NCI-H1092 treated with DMSO at 0.1 percent for 48 hours (cell line): ENCODE results near the gene ERI2.
"Not testable (repeated sequence)": the region's sequence is repeated elsewhere in the genome, so short reads cannot be mapped to it uniquely, and the experiment has no call there.

Experiments used
- DNase-seq: peaks from one replicate; lab custom pipeline; 2025; lab: John Stamatoyannopoulos, UW

ERI2 gene

DNA sequence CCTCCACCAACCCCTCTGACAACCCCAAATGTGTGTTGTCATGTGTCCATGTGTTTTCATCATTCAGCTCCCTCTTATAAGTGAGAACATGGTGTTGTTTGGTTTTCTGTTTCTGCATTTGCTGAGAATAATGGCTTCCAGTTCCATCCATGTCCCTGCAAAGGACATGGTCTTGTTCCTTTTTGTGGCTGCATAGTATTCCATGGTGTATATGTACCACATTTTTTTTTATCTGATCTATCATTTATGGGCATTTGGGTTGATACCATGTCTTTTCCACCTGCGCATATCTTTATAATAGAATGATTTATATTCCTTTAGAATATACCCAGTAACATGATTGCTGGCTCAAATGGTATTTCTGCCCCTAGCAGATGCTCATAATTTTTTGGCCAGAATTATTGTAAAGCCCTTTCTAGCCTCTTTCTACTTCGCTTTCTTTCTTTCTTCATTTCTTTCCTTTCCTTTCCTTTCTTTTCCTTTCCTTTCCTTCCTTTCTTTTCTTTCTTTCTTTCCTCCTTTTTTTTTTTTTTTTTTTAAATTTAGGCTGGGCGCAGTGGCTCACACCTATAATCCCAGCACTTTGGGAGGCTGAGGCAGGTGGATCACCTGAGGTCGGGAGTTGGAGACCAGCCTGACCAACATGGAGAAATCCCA, 12.8 kb upstream of the ERI2 start:
- DNase-seq, result no peak

DNA sequence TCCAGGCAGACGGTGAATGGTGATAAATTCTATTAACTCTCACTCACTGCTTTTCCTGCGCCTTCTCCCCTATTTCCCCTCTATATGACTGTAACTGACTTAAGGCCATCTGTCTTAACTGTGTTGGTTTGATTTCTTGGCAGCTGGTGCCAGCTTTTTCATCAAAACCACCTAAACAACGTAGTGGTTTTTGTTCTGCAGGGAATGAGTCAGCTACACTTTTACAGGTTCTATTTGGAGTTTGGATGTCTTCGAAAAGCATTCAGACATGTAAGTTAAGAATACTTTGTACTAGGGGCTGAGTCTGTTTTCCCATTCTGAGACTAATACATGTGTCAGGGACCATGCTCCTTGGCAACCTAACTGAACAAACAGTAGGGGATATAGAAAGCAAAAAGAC, 8.5 kb upstream of the ERI2 start:
- no peak for DNase-seq

DNA sequence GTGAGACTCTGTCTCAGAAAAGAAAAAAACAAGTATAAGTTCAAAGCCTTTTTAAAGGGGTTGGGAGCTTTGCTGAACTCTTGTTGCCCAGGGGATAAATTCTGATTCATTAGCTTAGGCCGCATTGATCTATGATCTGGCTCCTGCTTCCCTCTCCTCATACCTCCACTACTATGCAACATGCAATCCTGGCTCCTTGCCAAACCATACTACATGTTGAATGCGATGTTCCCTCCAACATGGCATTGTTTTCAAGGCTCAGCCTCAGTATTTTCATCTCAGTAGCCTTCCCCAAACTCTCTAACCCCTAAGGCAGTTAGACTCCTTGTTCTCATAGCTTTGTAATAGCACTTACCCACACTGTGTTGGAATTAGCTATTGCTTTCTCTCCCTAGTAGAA, 6.2 kb upstream of the ERI2 start:
- DNase-seq, result no peak

DNA sequence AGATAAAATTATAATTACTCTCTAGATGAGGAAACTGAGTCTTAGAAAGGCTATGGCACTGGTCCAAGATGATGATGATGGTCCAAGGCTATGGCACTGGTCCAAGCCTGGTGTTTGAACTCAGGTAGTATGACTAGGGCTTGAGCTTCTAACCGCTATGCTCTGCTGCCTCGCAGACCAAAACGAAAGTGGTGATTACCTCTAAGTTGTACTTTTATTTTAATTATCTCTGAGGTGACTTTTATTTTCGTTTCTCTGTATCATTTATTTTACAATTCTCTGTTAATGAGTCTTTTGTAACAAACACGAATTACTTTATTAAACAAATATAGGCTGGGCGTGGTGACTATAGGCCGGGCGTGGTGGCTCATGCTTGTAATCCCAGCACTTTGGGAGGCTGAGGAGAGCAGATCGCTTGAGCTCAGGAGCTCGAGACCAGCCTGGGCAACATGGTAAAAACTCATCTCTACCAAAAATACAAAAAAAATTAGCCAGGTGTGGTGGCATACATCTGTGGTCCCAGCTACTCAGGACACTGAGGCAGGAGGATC, 5.7 kb upstream of the ERI2 start:
- no peak for DNase-seq

DNA sequence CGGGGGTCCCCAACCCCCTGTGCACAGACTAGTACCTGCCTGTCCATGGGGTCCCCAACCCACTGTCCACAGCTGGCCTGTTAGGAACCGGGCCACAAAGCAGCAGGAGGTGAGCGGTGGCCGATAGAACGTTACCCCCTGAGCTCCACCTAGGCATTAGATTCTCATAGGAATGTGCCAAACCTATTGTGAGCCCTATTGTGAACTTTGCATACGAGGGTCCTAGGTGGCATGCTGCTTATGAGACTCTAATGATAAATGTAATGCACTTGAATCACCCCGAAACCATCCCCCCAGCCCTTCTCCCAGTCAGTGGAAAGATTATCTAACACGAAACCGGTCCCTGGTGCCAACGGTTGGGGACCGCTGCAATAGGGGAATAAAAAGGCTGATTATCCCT, 1.6 kb upstream of the ERI2 start:
- no peak for DNase-seq

DNA sequence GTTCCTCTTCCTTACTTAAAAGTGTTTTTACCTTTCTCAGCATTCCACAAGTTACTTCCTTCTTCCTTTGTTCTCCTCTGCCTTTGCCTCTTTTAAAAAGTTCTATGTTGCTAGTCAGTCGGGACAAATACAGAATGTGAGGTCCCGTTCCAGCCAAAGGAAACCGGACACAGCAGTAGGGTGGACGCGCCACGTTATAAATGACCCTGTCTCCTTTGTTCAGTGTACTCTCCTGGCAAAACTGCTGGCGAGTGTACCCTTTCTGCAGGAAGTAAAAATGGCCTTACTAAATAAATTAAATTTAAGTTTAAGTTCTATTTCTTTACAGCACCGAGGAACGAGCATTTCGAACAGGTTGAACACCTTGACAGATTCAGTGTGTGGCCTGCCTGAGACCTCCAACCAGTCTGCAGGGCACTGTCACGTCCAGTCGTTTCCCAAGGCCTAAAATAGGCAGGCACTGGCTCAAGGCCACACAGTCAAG, 546 bp downstream of the ERI2 start:
- DNase-seq, result not testable (repeated sequence)

DNA sequence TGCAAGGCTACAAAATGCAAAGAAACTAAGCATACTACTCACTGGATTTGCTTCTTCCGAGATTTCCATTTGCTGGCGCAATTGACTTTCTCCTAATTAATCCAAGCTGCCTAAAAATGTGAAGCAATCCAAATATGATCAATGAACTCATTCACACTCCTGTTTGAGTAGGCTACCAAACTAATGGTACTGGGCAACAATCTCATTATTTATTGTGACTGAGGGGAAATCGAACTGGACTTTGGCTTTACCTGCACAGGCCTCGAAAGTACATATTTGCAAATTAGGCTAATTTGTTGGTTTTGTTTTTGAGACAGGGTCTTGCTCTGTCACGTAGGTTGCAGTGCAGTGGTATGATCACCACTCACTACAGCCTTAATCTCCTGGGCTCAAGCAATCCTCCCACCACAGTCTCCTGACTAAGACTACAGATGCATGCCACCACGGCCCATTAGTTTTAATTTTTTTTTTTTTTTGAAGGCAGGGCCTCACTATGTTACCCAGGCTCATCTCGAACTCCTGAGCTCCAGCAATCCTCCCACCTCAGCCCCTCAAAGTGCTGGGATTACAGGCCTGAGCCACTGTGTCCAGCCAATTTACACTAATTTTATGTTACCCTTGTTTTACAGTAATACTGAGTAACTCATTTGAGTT, 2.6 kb downstream of the ERI2 start:
- no peak for DNase-seq

DNA sequence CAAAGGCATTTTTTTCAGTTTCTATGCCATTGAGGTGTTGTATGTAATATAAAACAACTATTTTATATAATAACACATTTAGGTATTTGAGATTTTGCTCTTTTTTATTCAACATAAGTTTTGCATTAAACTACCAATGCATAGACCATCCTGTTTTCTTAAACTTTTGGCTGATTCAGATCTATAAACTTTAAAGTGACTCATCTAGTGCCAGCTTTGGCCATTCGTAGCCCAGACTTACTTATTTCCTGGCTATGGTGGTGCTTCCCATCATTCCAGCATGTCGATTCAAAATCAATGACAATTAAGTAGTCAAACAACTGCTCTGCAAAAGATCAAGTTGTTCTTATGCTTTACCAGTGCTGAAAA, 3.1 kb downstream of the ERI2 start:
- DNase-seq, result no peak

DNA sequence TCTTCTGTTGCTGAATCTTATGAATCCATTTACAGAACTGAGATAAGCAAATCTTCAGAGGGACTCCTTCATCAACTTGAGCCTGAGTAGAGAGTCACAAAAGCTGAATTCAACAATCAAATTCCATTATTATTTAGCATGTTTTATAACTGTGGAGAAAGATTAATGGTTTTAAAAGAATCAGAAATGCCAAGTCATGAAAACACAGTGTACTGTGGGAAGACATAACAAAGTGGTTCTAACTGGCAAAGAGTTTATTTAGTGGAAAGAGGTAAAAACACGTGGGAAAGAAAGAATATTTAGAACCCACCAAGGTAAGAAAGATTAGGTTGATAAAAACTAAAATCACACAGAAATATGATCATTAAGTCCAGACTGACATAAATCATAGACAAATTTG, 5.0 kb downstream of the ERI2 start:
- DNase-seq, result no peak

DNA sequence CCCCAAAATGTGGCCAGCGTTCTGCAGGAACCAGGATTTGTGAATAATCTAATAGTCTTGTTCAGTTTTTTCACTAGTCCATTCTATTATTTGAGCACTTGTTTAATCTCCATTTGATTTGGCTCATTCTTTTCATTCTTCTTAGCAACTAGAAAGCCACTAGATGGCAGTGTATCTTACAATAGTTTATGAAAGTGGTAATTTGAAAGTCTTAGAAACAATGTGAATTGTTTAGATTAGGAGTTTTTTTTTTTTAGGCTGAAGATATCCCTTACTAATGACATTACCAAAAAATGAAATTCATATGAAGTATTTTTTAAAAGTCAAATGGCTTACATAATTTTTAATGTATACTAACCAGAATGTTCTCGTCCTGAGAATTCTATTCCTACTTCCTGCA, 6.7 kb downstream of the ERI2 start:
- DNase-seq, result no peak

DNA sequence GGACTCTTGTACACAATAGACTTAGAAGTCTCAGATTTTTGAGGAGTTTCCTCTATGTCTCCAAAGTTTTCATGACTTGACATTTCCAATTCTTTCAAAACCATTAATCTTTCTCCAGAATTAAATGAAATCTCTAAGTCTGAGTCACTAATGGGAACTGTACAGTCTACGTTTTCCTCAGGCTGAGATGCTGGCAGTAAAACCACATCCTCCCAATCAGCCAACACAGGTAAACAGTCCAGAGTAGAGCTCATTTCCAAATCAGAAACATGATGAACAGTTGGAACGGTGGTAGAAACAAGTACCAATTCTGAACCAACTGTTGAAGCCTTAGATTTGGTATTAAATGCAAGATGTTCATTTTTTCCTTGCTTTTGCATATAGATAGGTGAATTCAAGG, 7.9 kb downstream of the ERI2 start:
- no peak for DNase-seq

DNA sequence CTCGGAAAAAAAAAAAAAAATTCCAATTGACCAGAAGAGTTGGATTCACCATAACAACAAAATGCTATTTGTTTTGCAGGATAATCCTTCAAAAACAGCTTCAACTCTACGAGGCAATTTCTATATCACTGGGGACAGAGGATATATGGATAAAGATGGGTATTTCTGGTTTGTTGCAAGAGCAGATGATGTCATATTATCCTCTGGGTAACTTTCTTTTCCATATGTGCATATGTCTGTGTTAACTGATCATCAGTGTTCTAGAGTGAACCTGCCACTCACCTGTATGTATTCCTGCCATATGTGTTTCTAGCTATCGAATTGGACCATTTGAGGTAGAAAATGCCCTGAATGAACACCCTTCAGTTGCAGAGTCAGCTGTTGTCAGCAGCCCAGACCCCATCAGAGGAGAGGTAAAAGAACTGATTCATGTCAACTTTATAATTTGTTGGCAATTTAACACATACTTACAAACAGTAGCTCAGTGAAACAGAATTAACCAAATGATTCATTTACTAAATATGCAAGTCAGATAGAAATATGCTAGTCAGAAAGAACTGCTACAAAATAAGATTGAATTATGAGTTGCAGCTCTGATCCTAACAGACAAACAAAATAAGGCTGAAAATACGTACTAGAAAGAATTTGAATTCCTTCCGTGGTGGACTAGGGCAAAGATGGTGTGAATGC, 14.2 kb downstream of the ERI2 start:
- no peak for DNase-seq

DNA sequence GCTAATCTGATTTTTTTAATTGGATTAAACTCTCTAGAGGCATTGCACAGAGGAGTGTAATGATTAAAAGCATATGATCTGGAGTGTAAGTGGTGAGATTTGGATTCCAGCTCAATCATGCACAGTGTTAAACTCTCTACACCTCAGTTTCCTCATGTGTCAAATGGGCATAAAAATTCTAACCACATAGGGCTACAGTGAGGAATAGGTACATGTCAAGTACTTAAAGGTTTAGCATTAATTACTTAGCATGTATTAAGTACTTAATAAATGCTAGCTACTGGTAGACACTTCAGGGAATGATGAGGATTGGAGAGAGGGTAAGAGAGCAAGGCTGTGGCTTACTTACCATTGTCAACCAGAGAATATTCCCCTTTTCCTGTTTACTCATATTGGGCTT, 17.1 kb downstream of the ERI2 start:
- DNase-seq, result no peak

DNA sequence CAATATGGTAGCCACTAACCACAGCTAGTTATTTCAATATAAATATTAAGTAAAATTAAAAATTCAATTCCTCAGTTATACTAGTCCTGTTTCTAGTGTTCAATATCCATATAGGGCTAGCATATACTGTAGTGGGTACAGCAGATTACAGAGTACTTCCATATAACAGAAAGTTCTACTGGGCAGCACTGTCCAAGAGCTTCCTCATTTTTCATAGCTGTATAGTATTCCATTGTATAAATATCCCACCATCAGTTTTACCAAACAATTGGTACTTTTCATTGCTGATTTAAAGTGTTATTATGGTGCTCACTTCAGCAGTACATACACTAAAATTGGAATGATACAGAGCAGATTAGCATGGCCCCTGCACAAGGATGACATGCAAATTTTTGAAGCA, 22.1 kb downstream of the ERI2 start:
- no peak for DNase-seq

DNA sequence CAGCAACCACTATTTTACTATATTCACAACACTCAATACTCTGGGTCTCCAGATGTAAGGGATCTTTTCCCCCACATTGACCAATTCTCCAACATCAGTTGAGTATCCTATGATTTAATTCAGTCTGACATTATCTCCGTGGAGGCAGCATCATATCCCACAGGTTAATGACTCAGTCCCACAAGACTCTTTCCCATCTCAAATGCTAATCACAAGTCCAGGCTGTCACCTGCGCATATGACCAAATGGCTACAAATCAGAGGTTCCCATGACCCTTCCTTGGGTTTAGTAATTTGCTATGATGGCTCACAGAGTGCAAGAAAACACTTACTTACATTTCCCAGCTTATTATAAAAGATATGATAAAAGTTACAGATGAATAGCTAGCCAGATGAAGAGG, 23.8 kb downstream of the ERI2 start:
- DNase-seq, result no peak

DNA sequence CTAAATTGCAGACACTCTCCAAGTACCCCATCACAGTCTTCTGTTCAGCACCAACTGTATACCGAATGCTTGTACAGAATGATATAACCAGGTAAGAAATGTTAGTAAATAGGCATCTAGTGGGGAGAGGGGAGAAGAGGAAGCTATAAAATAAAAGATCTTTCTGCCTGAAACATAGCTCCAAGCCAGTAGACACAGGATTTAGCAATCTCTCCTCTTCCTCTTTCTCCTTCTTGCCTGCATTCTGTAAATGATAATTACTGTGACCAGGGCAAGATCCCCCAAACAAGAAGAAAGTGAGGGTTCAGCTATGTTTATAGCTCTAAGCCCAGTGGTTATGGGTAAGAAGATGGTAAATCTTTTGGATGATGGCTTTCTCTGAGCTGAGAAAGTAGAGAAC, 24.6 kb downstream of the ERI2 start:
- DNase-seq, result no peak

DNA sequence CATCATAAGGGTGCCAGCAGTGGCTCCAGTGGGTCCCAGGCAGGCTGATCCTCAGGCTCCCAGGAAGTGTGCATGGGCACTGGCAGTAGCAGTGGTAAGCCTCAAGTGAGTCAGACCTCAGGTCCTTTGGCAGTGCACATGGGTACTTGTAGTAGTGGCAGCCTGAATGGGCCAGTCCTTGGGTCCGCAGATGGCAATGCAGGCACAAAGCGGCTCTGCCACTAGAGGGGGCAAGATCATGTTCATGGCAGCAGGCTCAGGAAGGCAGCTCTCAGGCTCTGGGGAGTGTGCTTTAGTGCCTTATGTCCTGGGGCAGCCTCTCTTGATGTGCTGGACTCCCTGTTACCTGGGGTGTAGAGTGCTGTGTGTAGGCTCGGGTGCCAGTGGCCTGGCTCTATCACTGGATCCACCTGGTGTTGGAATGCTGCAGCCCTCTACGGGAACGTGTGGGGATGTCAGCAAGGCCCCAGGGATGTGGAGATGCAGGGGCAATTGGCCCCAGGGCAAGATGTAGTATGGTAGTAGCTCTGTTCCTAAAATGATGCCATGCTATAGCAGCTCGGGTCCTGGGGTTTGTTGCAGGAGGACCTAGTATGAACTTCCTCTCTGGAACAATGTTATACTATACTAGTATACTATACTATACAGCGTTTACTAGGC, 31.4 kb downstream of the ERI2 start:
- peak; percentile 1 for DNase-seq

DNA sequence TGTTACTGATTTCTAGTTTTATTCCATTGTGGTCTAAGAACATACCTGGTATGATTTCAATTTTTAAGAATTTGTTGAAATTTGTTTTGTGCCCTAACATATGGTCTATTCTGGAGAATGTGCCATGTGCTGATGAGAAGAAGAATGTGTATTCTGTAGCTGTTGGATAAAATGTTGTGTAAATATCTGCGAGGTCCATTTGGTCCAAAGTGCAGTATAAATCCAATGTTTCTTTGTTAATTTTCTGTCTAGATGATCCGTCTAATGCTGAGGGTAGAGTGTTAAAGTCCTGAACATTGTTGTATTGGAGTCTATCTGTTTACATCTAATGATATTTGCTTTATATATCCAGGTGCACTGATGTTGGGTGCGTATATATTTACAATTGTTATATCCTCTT, 32.6 kb downstream of the ERI2 start:
- DNase-seq, result no peak

DNA sequence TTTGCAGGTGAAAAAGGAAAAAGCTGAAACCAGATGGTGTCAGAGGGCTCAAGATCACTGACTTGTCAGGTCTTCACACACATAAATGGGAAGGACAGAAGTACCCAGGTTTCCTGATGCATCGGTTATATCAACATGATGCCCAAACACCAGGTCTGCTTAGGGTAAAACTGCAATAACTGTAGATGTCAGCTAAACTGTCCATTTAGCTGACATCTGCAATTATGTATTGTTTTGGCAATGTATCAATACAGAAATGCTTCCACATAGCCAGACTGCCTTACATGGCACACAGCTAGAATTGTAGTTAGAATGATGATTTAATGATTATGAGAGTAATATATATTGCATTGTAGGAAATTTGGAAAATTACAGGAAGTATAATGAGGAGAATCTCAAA, 37.5 kb downstream of the ERI2 start:
- DNase-seq, result no peak

DNA sequence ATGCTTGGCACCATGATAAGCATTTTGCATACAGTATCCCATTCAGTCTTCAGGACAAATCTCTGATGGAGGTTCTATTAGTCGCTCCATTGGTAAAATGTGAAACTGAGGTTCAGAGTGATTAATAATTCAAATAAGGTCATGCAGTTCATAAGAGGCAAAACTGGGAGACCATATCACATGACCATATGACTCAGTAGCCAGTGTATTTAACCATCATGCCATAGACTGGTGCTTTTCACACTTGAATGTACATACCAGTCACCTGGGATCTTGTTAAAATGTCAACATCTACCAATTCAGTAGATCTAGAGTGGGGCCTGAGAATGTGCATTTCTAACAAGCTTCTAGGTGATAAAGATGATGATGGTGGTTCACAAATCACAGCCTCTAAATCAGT, 38.2 kb downstream of the ERI2 start:
- no peak for DNase-seq

DNA sequence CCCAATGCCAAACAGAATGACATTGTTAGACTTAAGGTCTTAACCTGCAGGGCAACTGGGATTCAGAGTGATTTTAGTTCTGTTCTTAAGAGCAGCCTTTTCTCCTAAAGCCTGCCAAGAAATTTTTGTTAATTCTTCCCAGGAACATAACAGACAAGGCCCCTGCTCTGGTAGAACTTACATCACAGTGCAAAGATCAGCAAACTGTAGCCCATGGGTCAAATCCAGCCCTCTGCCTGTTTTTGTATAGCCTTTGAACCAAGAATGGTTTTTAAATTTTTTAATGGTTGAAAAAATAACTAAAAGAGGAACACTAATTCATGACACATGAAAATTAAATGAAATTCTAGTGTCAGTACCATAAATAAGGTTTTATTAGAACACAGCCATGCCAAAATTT, 38.7 kb downstream of the ERI2 start:
- no peak for DNase-seq

DNA sequence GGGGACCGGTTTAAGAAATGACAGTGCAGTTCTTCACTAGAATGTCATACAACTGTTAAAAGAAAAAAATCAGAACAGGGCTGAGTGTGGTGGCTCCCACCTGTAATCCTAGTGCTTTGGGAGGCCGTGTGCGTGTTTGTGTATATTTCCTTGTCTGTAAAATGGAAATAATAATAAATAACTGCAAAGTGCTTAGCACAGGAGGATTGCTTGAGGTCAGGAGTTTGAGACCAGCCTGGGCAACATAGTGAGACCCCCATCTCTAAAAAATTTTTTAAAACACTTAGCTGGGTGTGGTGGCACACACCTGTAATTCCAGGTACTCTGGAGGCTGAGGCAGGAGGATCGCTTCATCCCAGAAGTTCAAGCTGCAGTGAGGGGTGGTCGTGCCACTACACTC, 40.0 kb downstream of the ERI2 start:
- no peak for DNase-seq

DNA sequence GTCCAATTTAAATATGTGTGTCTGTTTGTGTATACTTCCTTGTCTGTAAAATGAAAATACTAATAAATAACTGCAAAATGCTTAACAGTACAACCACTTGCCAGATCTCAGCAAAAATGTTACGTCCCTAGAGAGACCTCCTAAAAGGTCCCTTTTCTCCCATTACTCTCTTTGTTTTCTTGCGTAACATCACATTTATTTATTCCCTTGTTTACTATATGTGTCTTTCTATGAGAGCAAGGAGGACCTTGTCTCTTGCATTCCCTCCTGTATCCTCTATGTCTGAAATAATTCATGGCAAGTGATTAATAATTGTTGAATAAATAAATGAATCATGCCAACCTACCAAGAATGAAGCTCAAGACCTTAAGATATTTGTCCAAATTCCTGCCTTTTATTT, 40.5 kb downstream of the ERI2 start:
- DNase-seq, result no peak
